ENCODE measurements around the gene PNMA8A. TPM values are rescaled to one million over a fixed set of nuclear protein-coding genes. Genes with fewer than 3 reads are reported as not detected.

PNMA8A gene
- total and polyA plus RNA-seq, 2 of the 13 experiments (the other 11 are each of a cell fraction or from before 2014, with no cell fraction given): 0.13 to 0.51 TPM

GRCh38 chr19:46487802-46488445 lies 16.6 kb upstream of the PNMA8A start (continued):
- TF ChIP-seq NFAT5 (CRISPR knock-in tag; IDR thresholded peaks at IDR 0.05) (no peak), SALL1 (CRISPR knock-in tag; IDR thresholded peaks at IDR 0.05) (peak; percentile 56; the same call in 1 of the 2 replicates), KDM2A (CRISPR knock-in tag; IDR thresholded peaks at IDR 0.05; ENCODE audit: borderline replicate concordance, low read depth) (peak; percentile 58), NR2F6 (IDR thresholded peaks at IDR 0.05) (no peak), NR2F6 (CRISPR knock-in tag; IDR thresholded peaks at IDR 0.05) (peak; percentile 17; the same call in 1 of the 2 replicates), NBN (conservative IDR thresholded peaks at IDR 0.05) (no peak)

GRCh38 chr19:46487178-46487801 lies 15.9 kb upstream of the PNMA8A start:
- BruUV-seq (replicated peaks): no TSS peak
- Histone ChIP-seq H3K79me2 (ENCODE audit: insufficient read depth, low read length) (no peaks in the 10 kb centered on the region), H3K9ac (ENCODE audit: insufficient read depth, low read depth, low read length) (peak overlapping the region; percentile 18; the same call in 1 of the 2 replicates), H3K36me3 (replicated peaks in 1 of 2; ENCODE audit: control insufficient read depth in 1 of 2, insufficient read depth in 2 of 2, low read length in 2 of 2) (no peaks in the 10 kb centered on the region), H3K4me1 (ENCODE audit: insufficient read depth, low read length) (peaks cover 15% of the 10 kb centered on the region; the same call in 1 of the 2 replicates), H3K4me3 (replicated peaks in 1 of 3; ENCODE audit: insufficient read depth in 1 of 3, low read depth in 2 of 3, low read length in 3 of 3) (peak overlapping the region in 1 of 3 experiments; percentile 72; a peak in 3 of 6 replicates), H3K4me2 (ENCODE audit: low read depth, low read length) (peak overlapping the region; percentile 99), H3K9me3 (ENCODE audit: low read length) (no peaks in the 10 kb centered on the region), H3K27ac (ENCODE audit: extremely low read length, insufficient read depth, low read length) (no peak overlapping the region), H4K20me1 (ENCODE audit: insufficient read depth, low read length) (no peaks in the 10 kb centered on the region), H3K27me3 (ENCODE audit: control insufficient read depth in 1 of 2, insufficient read depth in 2 of 2, low read length in 2 of 2) (peaks cover 3 to 31% of the 10 kb centered on the region in 2 experiments; a peak in 4 of 5 replicates), H2AFZ (ENCODE audit: low read length) (no peak overlapping the region)
- FAIRE-seq (no peak), DNase-seq (ENCODE audit: low spot score) (no peak), ATAC-seq (no peak; the same call in 1 of the 3 replicates)
- intact Hi-C loops (cut with micrococcal nuclease; ENCODE audit: unreplicated experiment): loop anchor here (1.0 to 2.0 kb wide), 3 partner anchors 85 to 207 kb away; no protein-coding TSS in a partner anchor
- ChIA-PET POLR2A (no interaction called here), CTCF (ENCODE audit: low intra/inter-chr PET ratio, low total read pairs) (interaction anchor here (1.8 to 5.5 kb wide), 3 partner anchors 86 to 206 kb away, joined by 18 to 96 read pairs (median 76); no protein-coding TSS in a partner anchor)
- in situ Hi-C loops (cut with HindIII; ENCODE audit: extremely low pct_ligation_motif_present, low pct_unique_long_range_greater_than_20kb): loop anchor here (5.0 kb wide), 2 partner anchors 85 to 190 kb away; partner anchors contain the start of gene HIF3A
- WGBS (ENCODE audit: low lambda C conversion rate): 11% methylated on average over 4 of the region's 19 CpGs
- no peak for TF ChIP-seq ZBTB34 (CRISPR knock-in tag; IDR thresholded peaks at IDR 0.05)
- TF ChIP-seq ZNF839 (CRISPR knock-in tag; IDR thresholded peaks at IDR 0.05; ENCODE audit: borderline replicate concordance): peak; percentile 62; the same call in 1 of the 2 replicates
- 0 out of 2 replicates have a peak, but pooled peaks have one; percentile 26 for TF ChIP-seq ZNF788 (CRISPR knock-in tag; IDR thresholded peaks at IDR 0.05; ENCODE audit: borderline replicate concordance)
- TF ChIP-seq ZNF567 (CRISPR knock-in tag; IDR thresholded peaks at IDR 0.05; ENCODE audit: borderline replicate concordance): 0 out of 2 replicates have a peak, but pooled peaks have one; percentile 31
- TF ChIP-seq THAP9 (CRISPR knock-in tag; IDR thresholded peaks at IDR 0.05; ENCODE audit: borderline replicate concordance): peak; percentile 39; the same call in 1 of the 2 replicates

Data from HepG2 (cell line).